SU-DHL-6 (cell line): ENCODE results near the gene KHK.

Experiments used
- H2AFZ ChIP-seq: fragments of 200-600 bp; sonication (generic); 2 replicates; pipeline ENCODE4 v1.6.1; 2014; ENCODE audit warnings: low read depth, mild to moderate bottlenecking, moderate library complexity, mixed read lengths, antibody characterized with exemption, low read length; ENCODE audit not compliant: severe bottlenecking
- H3F3A ChIP-seq: fragments of 200-600 bp; shearing (Covaris generic); 2 replicates; pipeline ENCODE4 v1.6.0; 2016; ENCODE audit warnings: antibody characterized with exemption, mild to moderate bottlenecking; ENCODE audit not compliant: insufficient read depth
- H3K27ac ChIP-seq: fragments of 200-600 bp; sonication (generic); 2 replicates; pipeline ENCODE4 v1.5.1; 2016; ENCODE audit warnings: low read depth, mild to moderate bottlenecking, low read length, moderate library complexity, mixed read lengths
- H3K27me3 ChIP-seq: fragments of 200-600 bp; sonication (generic), shearing (Covaris generic); 2 replicates; pipeline ENCODE4 v1.6.0; 2014; ENCODE audit warnings: mild to moderate bottlenecking, low read length
- H3K36me3 ChIP-seq: fragments of 200-600 bp; sonication (generic); 2 replicates; pipeline ENCODE4 v1.6.1; 2014; ENCODE audit warnings: mild to moderate bottlenecking, low read length, mixed read lengths
- H3K4me2 ChIP-seq: fragments of 300-600, 200-600 bp; shearing (Covaris generic), sonication (generic); 2 replicates; pipeline ENCODE4 v1.6.0; 2014; ENCODE audit warnings: low read length, low read depth, mild to moderate bottlenecking; ENCODE audit not compliant: poor library complexity, severe bottlenecking
- H3K4me3 ChIP-seq: fragments of 200-600 bp; sonication (generic); 2 replicates; pipeline ENCODE4 v1.5.1; 2014; ENCODE audit warnings: antibody characterized with exemption, low read length, mild to moderate bottlenecking, mixed read lengths; ENCODE audit not compliant: insufficient read depth, poor library complexity, severe bottlenecking
- H3K79me2 ChIP-seq: fragments of 200-600 bp; sonication (generic); 2 replicates; pipeline ENCODE4 v1.6.1; 2014; ENCODE audit warnings: mild to moderate bottlenecking, low read length, moderate library complexity; ENCODE audit not compliant: insufficient read depth
- H3K9ac ChIP-seq: fragments of 200-600 bp; sonication (generic); 2 replicates; pipeline ENCODE4 v1.7.0; 2014; ENCODE audit warnings: mild to moderate bottlenecking, low read length
- H3K9me2 ChIP-seq: fragments of 200-600 bp; sonication (generic); replicated peaks from 2 replicates; pipeline ENCODE4 v1.6.1; 2014; ENCODE audit warnings: low read length; ENCODE audit not compliant: insufficient read depth
- H3K9me3 ChIP-seq: fragments of 200-600 bp; sonication (generic); 2 replicates; pipeline ENCODE4 v1.6.1; 2014; ENCODE audit warnings: low read length, mixed read lengths; ENCODE audit not compliant: insufficient read depth
- H4K20me1 ChIP-seq: fragments of 200-600 bp; sonication (generic); 2 replicates; pipeline ENCODE4 v1.6.1; 2014; ENCODE audit warnings: low read depth, mild to moderate bottlenecking, antibody characterized with exemption, low read length, moderate library complexity, mixed read lengths
- EZH2phosphoT487 ChIP-seq: fragments of 200-600 bp; sonication (generic), shearing (Covaris generic); conservative IDR thresholded peaks from 2 replicates; pipeline ENCODE4 v1.6.1; 2018; ENCODE audit warnings: mild to moderate bottlenecking, antibody characterized with exemption, low read length, moderate library complexity, mixed read lengths
- TF ChIP-seq, protein P1 (sequence below): fragments of 200-600 bp; sonication (generic); IDR thresholded peaks from one replicate; pipeline ENCODE4 v1.5.1; 2017; ENCODE audit warnings: antibody characterized with exemption, mild to moderate bottlenecking, low read length, moderate library complexity; ENCODE audit not compliant: insufficient read depth, poor library complexity, severe bottlenecking

KHK gene

DNA sequence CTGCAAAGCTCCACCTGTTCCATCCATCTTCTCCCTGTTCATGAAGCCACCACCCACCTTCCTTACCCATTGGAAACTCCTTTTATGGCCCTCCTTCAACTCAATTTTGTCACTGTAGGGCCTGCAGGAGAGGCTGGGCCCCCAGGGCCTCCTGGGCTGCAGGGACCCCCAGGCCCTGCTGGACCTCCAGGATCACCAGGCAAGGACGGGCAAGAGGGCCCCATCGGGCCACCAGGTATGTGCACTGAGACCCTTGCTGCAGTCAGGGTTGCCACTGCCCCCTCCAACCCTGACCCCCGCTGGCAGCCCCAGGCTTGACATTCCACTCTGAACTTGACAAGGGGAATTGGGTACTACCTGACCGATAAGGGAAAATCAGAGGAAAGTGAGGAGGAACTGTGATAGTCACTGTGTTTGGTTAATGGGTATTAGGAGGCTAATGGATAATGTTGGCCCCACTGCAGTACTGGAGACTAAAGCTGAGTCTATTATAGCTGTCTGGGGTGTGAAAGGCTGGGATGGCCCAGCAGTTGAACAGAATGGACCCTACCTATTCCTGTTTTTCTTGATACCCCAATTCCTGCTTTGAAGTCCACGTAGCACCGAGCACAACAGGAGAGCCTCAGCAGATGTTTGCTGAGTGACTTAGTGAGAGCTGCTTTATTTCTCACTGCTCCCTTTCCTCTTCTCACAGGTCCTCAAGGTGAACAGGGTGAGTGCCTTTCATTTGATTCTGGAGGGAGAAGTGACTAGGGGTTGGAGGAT is 2.1 kb upstream of the KHK start:
- TF ChIP-seq, protein P1, sequence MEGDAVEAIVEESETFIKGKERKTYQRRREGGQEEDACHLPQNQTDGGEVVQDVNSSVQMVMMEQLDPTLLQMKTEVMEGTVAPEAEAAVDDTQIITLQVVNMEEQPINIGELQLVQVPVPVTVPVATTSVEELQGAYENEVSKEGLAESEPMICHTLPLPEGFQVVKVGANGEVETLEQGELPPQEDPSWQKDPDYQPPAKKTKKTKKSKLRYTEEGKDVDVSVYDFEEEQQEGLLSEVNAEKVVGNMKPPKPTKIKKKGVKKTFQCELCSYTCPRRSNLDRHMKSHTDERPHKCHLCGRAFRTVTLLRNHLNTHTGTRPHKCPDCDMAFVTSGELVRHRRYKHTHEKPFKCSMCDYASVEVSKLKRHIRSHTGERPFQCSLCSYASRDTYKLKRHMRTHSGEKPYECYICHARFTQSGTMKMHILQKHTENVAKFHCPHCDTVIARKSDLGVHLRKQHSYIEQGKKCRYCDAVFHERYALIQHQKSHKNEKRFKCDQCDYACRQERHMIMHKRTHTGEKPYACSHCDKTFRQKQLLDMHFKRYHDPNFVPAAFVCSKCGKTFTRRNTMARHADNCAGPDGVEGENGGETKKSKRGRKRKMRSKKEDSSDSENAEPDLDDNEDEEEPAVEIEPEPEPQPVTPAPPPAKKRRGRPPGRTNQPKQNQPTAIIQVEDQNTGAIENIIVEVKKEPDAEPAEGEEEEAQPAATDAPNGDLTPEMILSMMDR: no peak
- no peak for TF ChIP-seq EZH2phosphoT487
- H3K9ac ChIP-seq: no peak overlapping the region

DNA sequence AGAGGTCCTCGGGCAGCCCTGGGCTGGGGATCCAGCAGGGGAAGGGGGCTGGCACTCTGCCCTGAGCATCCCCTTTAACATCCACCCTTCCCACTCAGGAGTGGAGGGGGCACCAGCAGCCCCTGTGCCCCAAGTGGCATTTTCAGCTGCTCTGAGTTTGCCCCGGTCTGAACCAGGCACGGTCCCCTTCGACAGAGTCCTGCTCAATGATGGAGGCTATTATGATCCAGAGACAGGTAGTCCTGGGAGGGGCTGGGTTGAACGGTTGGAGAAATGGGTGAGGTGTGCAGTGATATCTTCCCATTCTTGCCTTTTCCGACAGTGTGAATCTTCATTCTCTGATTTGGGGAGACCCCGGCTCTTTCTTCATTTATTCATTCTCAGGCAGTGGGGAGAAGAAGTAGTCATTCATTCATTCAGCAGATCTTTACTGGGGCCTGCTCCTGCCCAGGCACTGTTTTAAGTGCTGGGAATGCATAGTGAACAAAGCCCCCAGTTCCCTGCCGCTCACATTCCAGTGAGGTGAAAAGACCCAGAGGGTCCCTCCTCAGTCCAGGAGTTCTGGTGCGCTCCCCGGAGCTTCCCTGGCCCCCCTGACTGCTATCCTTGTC is 1.4 kb upstream of the KHK start:
- H3K27ac ChIP-seq: no peak overlapping the region
- no peaks in the 10 kb centered on the region for H3K27me3 ChIP-seq
- 0 out of 2 replicates have a peak, but pooled peaks cover 3% of the 10 kb centered on the region for H3F3A ChIP-seq
- H4K20me1 ChIP-seq: no peaks in the 10 kb centered on the region
- H3K4me2 ChIP-seq: peak overlapping the region; percentile 75
- H3K79me2 ChIP-seq: no peaks in the 10 kb centered on the region
- no peak overlapping the region for H2AFZ ChIP-seq
- H3K9ac ChIP-seq: peak overlapping the region; percentile 69; the same call in 1 of the 2 replicates
- H3K36me3 ChIP-seq: no peaks in the 10 kb centered on the region
- TF ChIP-seq, protein P1: no peak
- TF ChIP-seq EZH2phosphoT487: no peak
- no peaks in the 10 kb centered on the region for H3K9me2 ChIP-seq
- H3K9me3 ChIP-seq: no peaks in the 10 kb centered on the region
- H3K4me3 ChIP-seq: no peak overlapping the region

More for the DNA sequence above, 2.1 kb upstream of the KHK start:
- H3K9me2 ChIP-seq: no peaks in the 10 kb centered on the region
- no peak overlapping the region for H3K27ac ChIP-seq
- 0 out of 2 replicates have a peak, but pooled peaks cover 3% of the 10 kb centered on the region for H3F3A ChIP-seq
- no peaks in the 10 kb centered on the region for H3K27me3 ChIP-seq
- H3K9me3 ChIP-seq: no peaks in the 10 kb centered on the region
- H3K4me3 ChIP-seq: no peak overlapping the region
- no peaks in the 10 kb centered on the region for H3K79me2 ChIP-seq
- no peak overlapping the region for H3K4me2 ChIP-seq
- no peak overlapping the region for H2AFZ ChIP-seq
- H4K20me1 ChIP-seq: no peaks in the 10 kb centered on the region
- no peaks in the 10 kb centered on the region for H3K36me3 ChIP-seq

DNA sequence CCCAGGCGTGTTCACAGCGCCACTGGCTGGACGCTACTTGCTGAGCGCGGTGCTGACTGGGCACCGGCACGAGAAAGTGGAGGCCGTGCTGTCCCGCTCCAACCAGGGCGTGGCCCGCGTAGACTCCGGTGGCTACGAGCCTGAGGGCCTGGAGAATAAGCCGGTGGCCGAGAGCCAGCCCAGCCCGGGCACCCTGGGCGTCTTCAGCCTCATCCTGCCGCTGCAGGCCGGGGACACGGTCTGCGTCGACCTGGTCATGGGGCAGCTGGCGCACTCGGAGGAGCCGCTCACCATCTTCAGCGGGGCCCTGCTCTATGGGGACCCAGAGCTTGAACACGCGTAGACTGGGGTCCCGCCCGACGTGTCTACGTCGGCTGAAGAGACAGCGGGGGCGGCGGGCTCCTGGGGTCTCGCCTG is 891 bp upstream of the KHK start:
- H3F3A ChIP-seq: 0 out of 2 replicates have a peak, but pooled peaks cover 3% of the 10 kb centered on the region
- no peaks in the 10 kb centered on the region for H3K36me3 ChIP-seq
- H2AFZ ChIP-seq: peak overlapping the region; percentile 93
- no peak overlapping the region for H3K27ac ChIP-seq
- no peaks in the 10 kb centered on the region for H3K27me3 ChIP-seq
- peak overlapping the region; percentile 69 for H3K9ac ChIP-seq
- no peaks in the 10 kb centered on the region for H4K20me1 ChIP-seq
- no peaks in the 10 kb centered on the region for H3K9me3 ChIP-seq
- peak overlapping the region; percentile 62 for H3K4me3 ChIP-seq
- H3K79me2 ChIP-seq: no peaks in the 10 kb centered on the region
- peak overlapping the region; percentile 75 for H3K4me2 ChIP-seq
- no peaks in the 10 kb centered on the region for H3K9me2 ChIP-seq
- TF ChIP-seq EZH2phosphoT487: no peak
- TF ChIP-seq, protein P1: no peak
